ENCODE data around the gene ARHGAP22. TPM values are rescaled to one million over a fixed set of nuclear protein-coding genes. Genes with fewer than 3 reads are reported as not detected.
A peak's percentile ranks its signal among the peaks of the same experiment; 100 is the strongest.

The ARHGAP22 gene
- total RNA-seq, 2 experiments from 2014 or later = not detected

DNA sequence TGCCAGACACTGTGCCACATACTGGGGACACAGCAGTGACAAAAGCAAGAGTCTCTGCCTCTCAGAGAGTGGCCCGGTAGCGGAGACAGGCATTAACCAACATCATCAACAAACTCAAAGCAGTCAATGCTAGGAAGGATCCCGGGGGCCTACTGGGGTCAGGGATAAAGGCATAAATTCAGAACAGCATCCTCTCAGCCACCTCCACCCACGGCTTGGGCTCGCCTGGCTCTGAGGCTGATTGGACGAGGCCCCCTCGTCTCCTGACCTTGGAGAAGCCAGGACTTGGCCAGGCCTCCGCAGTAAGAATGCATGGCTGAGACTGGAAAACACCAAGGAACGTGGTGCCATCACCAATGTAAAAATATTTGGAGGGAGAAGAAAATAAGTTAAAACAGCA, 102.1 kb downstream of the ARHGAP22 start:
- peaks cover 4% of the 10 kb centered on the region for H3K27me3 Mint-ChIP-seq
- H3K4me1 Mint-ChIP-seq (ENCODE audit: low read depth) = no peaks in the 10 kb centered on the region
- no peak overlapping the region for H3K4me3 Mint-ChIP-seq
- no peaks in the 10 kb centered on the region for H3K36me3 Mint-ChIP-seq (ENCODE audit: low read depth)
- ChIA-PET CTCF (no interaction called here), POLR2A (no interaction called here)
- no peaks in the 10 kb centered on the region for H3K27me3 ChIP-seq (ENCODE audit: control insufficient read depth in 1 of 2, insufficient read depth in 2 of 2, low read length in 2 of 2)
- TF ChIP-seq, protein P1, sequence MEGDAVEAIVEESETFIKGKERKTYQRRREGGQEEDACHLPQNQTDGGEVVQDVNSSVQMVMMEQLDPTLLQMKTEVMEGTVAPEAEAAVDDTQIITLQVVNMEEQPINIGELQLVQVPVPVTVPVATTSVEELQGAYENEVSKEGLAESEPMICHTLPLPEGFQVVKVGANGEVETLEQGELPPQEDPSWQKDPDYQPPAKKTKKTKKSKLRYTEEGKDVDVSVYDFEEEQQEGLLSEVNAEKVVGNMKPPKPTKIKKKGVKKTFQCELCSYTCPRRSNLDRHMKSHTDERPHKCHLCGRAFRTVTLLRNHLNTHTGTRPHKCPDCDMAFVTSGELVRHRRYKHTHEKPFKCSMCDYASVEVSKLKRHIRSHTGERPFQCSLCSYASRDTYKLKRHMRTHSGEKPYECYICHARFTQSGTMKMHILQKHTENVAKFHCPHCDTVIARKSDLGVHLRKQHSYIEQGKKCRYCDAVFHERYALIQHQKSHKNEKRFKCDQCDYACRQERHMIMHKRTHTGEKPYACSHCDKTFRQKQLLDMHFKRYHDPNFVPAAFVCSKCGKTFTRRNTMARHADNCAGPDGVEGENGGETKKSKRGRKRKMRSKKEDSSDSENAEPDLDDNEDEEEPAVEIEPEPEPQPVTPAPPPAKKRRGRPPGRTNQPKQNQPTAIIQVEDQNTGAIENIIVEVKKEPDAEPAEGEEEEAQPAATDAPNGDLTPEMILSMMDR (IDR thresholded peaks at IDR 0.05) = no peak
- peaks cover 4% of the 10 kb centered on the region for H3K4me1 ChIP-seq (ENCODE audit: insufficient read depth, low read length)
- no peak overlapping the region for H3K4me3 ChIP-seq (ENCODE audit: low read length)
- intact Hi-C loops (cut with DNase I, micrococcal nuclease) = no loop called here
- no peaks in the 10 kb centered on the region for H3K36me3 ChIP-seq (ENCODE audit: insufficient read depth, low read length)
- ATAC-seq (ENCODE audit: poor library complexity) (no peak), DNase-seq (no peak)
- H3K9me3 Mint-ChIP-seq = no peaks in the 10 kb centered on the region
- no peak overlapping the region for H3K27ac Mint-ChIP-seq
- H3K27ac ChIP-seq (ENCODE audit: low read depth in 1 of 2, low read length in 2 of 2) = no peak overlapping the region
- H3K9me3 ChIP-seq (ENCODE audit: control insufficient read depth in 1 of 2, insufficient read depth in 1 of 2, low read length in 2 of 2) = no peaks in the 10 kb centered on the region

DNA sequence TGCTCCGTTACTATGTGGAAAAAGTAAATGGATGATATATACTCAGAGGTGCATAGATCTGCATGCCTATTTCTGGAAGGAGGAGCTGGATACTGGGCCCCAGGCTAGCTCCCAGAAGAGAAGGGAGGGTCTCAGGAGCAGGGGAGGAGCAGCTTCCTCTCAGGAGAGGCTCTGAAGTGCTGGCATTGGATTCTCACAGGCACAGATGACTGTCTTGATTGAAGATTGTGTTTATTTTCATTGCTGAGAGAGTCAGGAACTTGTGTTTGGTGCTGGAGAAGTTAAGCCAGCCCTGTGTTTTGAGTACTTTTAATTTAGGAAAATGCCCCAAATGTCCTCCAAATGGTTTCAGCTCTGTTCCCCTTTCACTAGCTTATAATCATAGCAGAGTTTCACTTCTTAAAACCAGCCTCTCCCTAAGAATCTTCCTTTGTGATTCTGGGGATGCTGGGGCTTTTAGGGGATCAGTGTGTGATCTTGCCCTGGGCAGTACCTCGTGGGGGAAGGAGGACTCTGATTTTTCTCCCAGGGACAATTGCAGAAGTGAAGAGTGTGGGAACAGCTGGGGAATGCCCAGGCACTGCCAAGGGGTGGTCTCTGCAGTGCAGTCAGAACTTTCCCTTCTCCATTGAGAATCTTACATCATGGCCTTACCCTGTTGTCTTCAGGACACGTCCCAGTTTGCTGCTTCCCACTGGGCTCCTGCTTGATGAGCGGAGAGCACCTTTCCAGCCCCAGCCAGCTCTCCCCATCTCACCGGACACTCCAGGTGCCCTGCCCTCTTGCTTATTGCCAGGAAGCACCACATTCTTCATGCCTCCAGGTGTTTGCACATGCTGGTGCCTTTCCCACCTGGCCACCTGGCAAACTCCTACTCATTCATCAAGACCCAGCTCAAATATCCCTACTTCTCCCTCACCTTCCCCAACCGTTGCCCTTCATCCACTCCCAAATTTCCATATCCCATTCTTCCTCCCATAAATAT, 102.8 kb downstream of the ARHGAP22 start:
- CTCF ChIA-PET = no interaction called here
- no peak for ATAC-seq (ENCODE audit: poor library complexity)

DNA sequence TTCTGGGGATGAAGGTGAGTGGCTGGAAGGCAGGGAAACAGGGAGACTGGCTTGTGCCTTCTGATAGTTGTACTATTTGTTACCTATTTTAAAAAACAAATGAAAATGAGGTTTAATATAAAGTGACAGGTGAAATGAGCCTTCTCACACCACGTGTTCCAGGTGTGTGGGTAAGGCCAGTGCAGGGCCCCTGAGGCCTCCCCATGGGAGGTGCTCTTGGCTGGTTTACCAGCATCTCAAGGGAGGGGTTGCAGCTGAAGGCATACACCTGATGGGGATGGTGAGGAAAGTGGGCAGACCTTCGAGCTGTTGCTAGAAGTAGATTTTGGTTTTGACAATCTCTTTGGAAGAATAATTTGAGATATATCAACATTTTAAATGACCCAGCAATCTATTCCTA, 103.6 kb downstream of the ARHGAP22 start:
- Mint-ChIP-seq H3K36me3 (ENCODE audit: low read depth) (no peaks in the 10 kb centered on the region), H3K27ac (no peak overlapping the region), H3K4me1 (ENCODE audit: low read depth) (no peaks in the 10 kb centered on the region), H3K4me3 (no peak overlapping the region), H3K9me3 (no peaks in the 10 kb centered on the region), H3K27me3 (peaks cover 9% of the 10 kb centered on the region)
- POLR2A ChIA-PET = no interaction called here
- H3K9me3 ChIP-seq (ENCODE audit: control insufficient read depth in 1 of 2, insufficient read depth in 1 of 2, low read length in 2 of 2) = no peaks in the 10 kb centered on the region
- CTCF ChIA-PET = no interaction called here
- no peak overlapping the region for H3K27ac ChIP-seq (ENCODE audit: low read depth in 1 of 2, low read length in 2 of 2)
- no peak overlapping the region for H3K4me3 ChIP-seq (ENCODE audit: low read length)
- TF ChIP-seq, protein P1 (IDR thresholded peaks at IDR 0.05) = no peak
- DNase-seq (no peak), ATAC-seq (ENCODE audit: poor library complexity) (no peak)
- no peaks in the 10 kb centered on the region for H3K36me3 ChIP-seq (ENCODE audit: insufficient read depth, low read length)
- peaks cover 4% of the 10 kb centered on the region for H3K4me1 ChIP-seq (ENCODE audit: insufficient read depth, low read length)
- no peaks in the 10 kb centered on the region for H3K27me3 ChIP-seq (ENCODE audit: control insufficient read depth in 1 of 2, insufficient read depth in 2 of 2, low read length in 2 of 2)
- intact Hi-C loops (cut with DNase I, micrococcal nuclease) = no loop called here

More for the DNA sequence above, 102.8 kb downstream of the ARHGAP22 start:
- no peaks in the 10 kb centered on the region for H3K36me3 Mint-ChIP-seq (ENCODE audit: low read depth)
- no peaks in the 10 kb centered on the region for H3K36me3 ChIP-seq (ENCODE audit: insufficient read depth, low read length)
- POLR2A ChIA-PET = no interaction called here
- no peaks in the 10 kb centered on the region for H3K9me3 ChIP-seq (ENCODE audit: control insufficient read depth in 1 of 2, insufficient read depth in 1 of 2, low read length in 2 of 2)
- peaks cover 6% of the 10 kb centered on the region for H3K27me3 Mint-ChIP-seq
- H3K9me3 Mint-ChIP-seq = no peaks in the 10 kb centered on the region
- TF ChIP-seq, protein P1 (IDR thresholded peaks at IDR 0.05) = no peak
- H3K27me3 ChIP-seq (ENCODE audit: control insufficient read depth in 1 of 2, insufficient read depth in 2 of 2, low read length in 2 of 2) = no peaks in the 10 kb centered on the region
- H3K27ac Mint-ChIP-seq = no peak overlapping the region
- H3K4me3 ChIP-seq (ENCODE audit: low read length) = no peak overlapping the region
- no peak overlapping the region for H3K27ac ChIP-seq (ENCODE audit: low read depth in 1 of 2, low read length in 2 of 2)
- intact Hi-C loops (cut with DNase I, micrococcal nuclease) = no loop called here
- H3K4me1 Mint-ChIP-seq (ENCODE audit: low read depth) = no peaks in the 10 kb centered on the region
- no peak overlapping the region for H3K4me3 Mint-ChIP-seq
- peaks cover 4% of the 10 kb centered on the region for H3K4me1 ChIP-seq (ENCODE audit: insufficient read depth, low read length)
- DNase-seq = peak in 2 of 14 experiments; percentile 26 to 40
